ENCODE data around the gene HOXA4.

HOXA4 gene

GRCh38 chr7:27119412-27119911, 11.1 kb downstream of the HOXA4 start:
- no peaks in the 10 kb centered on the region for H4K20me1 ChIP-seq
- no peak overlapping the region for H3K4me2 ChIP-seq
- H3K9ac ChIP-seq = no peak overlapping the region
- no peaks in the 10 kb centered on the region for H3K27me3 ChIP-seq
- H3K27ac ChIP-seq = no peak overlapping the region
- TF ChIP-seq Cebpa-rat (IDR thresholded peaks at IDR 0.05) = no peak
- no peaks in the 10 kb centered on the region for H3K4me1 ChIP-seq
- no peak overlapping the region for H3K4me3 ChIP-seq
- no peaks in the 10 kb centered on the region for H3K36me3 ChIP-seq
- peaks cover 0 to 16% (median 8%) of the 10 kb centered on the region in 11 experiments; a peak in 10 of 22 replicates for H3K9me3 ChIP-seq (replicated peaks in 1 of 11)

- no peaks in the 10 kb centered on the region for H3K27me3 ChIP-seq
- H3K9ac ChIP-seq = no peak overlapping the region
- no peak for TF ChIP-seq Cebpa-rat (IDR thresholded peaks at IDR 0.05)
- H3K4me1 ChIP-seq = no peaks in the 10 kb centered on the region
- H3K36me3 ChIP-seq = no peaks in the 10 kb centered on the region
- peaks cover 0 to 8% (median 1%) of the 10 kb centered on the region in 11 experiments; a peak in 8 of 22 replicates for H3K9me3 ChIP-seq (replicated peaks in 1 of 11)
- no peaks in the 10 kb centered on the region for H4K20me1 ChIP-seq
- H3K4me3 ChIP-seq = no peak overlapping the region
- no peak overlapping the region for H3K27ac ChIP-seq
- no peak overlapping the region for H3K4me2 ChIP-seq
These were observed 12.0 kb downstream of the HOXA4 start for GRCh38 chr7:27118580-27118979.

- H3K4me2 ChIP-seq = no peak overlapping the region
- H3K36me3 ChIP-seq = no peaks in the 10 kb centered on the region
- no peak overlapping the region for H3K9ac ChIP-seq
- H3K4me3 ChIP-seq = no peak overlapping the region
- no peaks in the 10 kb centered on the region for H3K27me3 ChIP-seq
- peaks cover 0 to 8% (median 0%) of the 10 kb centered on the region in 11 experiments; a peak in 5 of 22 replicates for H3K9me3 ChIP-seq (replicated peaks in 1 of 11)
- no peak overlapping the region for H3K27ac ChIP-seq
- no peaks in the 10 kb centered on the region for H4K20me1 ChIP-seq
- TF ChIP-seq Cebpa-rat (IDR thresholded peaks at IDR 0.05) = no peak
- no peaks in the 10 kb centered on the region for H3K4me1 ChIP-seq
These were observed 12.6 kb downstream of the HOXA4 start for GRCh38 chr7:27117887-27118491.

- no peak for TF ChIP-seq Cebpa-rat (IDR thresholded peaks at IDR 0.05)
- Histone ChIP-seq H3K36me3 (no peaks in the 10 kb centered on the region), H3K9ac (no peak overlapping the region), H3K4me3 (no peak overlapping the region), H4K20me1 (no peaks in the 10 kb centered on the region), H3K4me1 (no peaks in the 10 kb centered on the region), H3K27ac (no peak overlapping the region), H3K27me3 (no peaks in the 10 kb centered on the region), H3K9me3 (replicated peaks in 1 of 11) (peaks cover 0 to 6% (median 0%) of the 10 kb centered on the region in 11 experiments; a peak in 3 of 22 replicates), H3K4me2 (no peak overlapping the region)
These were observed 13.3 kb downstream of the HOXA4 start for GRCh38 chr7:27116962-27117886.

- H3K4me1 ChIP-seq = no peaks in the 10 kb centered on the region
- no peak overlapping the region for H3K4me3 ChIP-seq
- H3K27me3 ChIP-seq = no peaks in the 10 kb centered on the region
- no peaks in the 10 kb centered on the region for H3K36me3 ChIP-seq
- no peak for TF ChIP-seq Cebpa-rat (IDR thresholded peaks at IDR 0.05)
- H3K4me2 ChIP-seq = no peak overlapping the region
- H3K27ac ChIP-seq = no peak overlapping the region
- peaks cover 0 to 6% (median 0%) of the 10 kb centered on the region in 11 experiments; a peak in 3 of 22 replicates for H3K9me3 ChIP-seq (replicated peaks in 1 of 11)
- no peak overlapping the region for H3K9ac ChIP-seq
- H4K20me1 ChIP-seq = no peaks in the 10 kb centered on the region
These were observed 14.3 kb downstream of the HOXA4 start for GRCh38 chr7:27116031-27116961.

- H3K9ac ChIP-seq = no peak overlapping the region
- no peak overlapping the region for H3K4me3 ChIP-seq
- no peak for TF ChIP-seq Cebpa-rat (IDR thresholded peaks at IDR 0.05)
- no peak overlapping the region for H3K27ac ChIP-seq
- no peaks in the 10 kb centered on the region for H3K27me3 ChIP-seq
- H3K9me3 ChIP-seq (replicated peaks in 1 of 11) = peaks cover 2 to 14% (median 5%) of the 10 kb centered on the region in 11 experiments; a peak in 17 of 22 replicates
- H4K20me1 ChIP-seq = no peaks in the 10 kb centered on the region
- no peaks in the 10 kb centered on the region for H3K4me1 ChIP-seq
- no peaks in the 10 kb centered on the region for H3K36me3 ChIP-seq
- H3K4me2 ChIP-seq = no peak overlapping the region
These were observed 15.1 kb downstream of the HOXA4 start for GRCh38 chr7:27115221-27116026.

GRCh38 chr7:27114881-27115220, 15.7 kb downstream of the HOXA4 start:
- no peak overlapping the region for H3K27ac ChIP-seq
- no peak overlapping the region for H3K4me3 ChIP-seq
- H3K4me1 ChIP-seq = no peaks in the 10 kb centered on the region
- H4K20me1 ChIP-seq = no peaks in the 10 kb centered on the region
- H3K27me3 ChIP-seq = no peaks in the 10 kb centered on the region
- no peak overlapping the region for H3K4me2 ChIP-seq
- no peak overlapping the region for H3K9ac ChIP-seq
- TF ChIP-seq Cebpa-rat (IDR thresholded peaks at IDR 0.05) = no peak
- no peaks in the 10 kb centered on the region for H3K36me3 ChIP-seq
- H3K9me3 ChIP-seq (replicated peaks in 1 of 11) = peaks cover 5 to 20% (median 9%) of the 10 kb centered on the region in 11 experiments; a peak in 17 of 22 replicates

GRCh38 chr7:27113991-27114769, 16.4 kb downstream of the HOXA4 start:
- Histone ChIP-seq H3K4me1 (no peaks in the 10 kb centered on the region), H3K9ac (no peak overlapping the region), H3K27me3 (no peaks in the 10 kb centered on the region), H3K4me2 (no peak overlapping the region), H4K20me1 (no peaks in the 10 kb centered on the region), H3K4me3 (no peak overlapping the region), H3K27ac (no peak overlapping the region), H3K36me3 (no peaks in the 10 kb centered on the region), H3K9me3 (replicated peaks in 1 of 11) (peaks cover 5 to 27% (median 15%) of the 10 kb centered on the region in 11 experiments; a peak in 18 of 22 replicates)
- TF ChIP-seq Cebpa-rat (IDR thresholded peaks at IDR 0.05) = no peak
